Stimulated activated CD8-positive, alpha-beta memory T cell treated with anti-CD3 and anti-CD28 coated beads, Interleukin-2, amount 100 ng/mL, for 1 hour (primary cell): ENCODE data around the gene ZNF30.
"Not testable (repeated sequence)": the region's sequence is repeated elsewhere in the genome, so short reads cannot be mapped to it uniquely, and the experiment has no call there.

Source experiments
- DNase-seq, 2 donors: peaks; one replicate each; pipeline ENCODE4 v3.0.0-alpha.2; 2020; ENCODE audit warnings: low read depth in 2 of 2

The ZNF30 gene

DNA sequence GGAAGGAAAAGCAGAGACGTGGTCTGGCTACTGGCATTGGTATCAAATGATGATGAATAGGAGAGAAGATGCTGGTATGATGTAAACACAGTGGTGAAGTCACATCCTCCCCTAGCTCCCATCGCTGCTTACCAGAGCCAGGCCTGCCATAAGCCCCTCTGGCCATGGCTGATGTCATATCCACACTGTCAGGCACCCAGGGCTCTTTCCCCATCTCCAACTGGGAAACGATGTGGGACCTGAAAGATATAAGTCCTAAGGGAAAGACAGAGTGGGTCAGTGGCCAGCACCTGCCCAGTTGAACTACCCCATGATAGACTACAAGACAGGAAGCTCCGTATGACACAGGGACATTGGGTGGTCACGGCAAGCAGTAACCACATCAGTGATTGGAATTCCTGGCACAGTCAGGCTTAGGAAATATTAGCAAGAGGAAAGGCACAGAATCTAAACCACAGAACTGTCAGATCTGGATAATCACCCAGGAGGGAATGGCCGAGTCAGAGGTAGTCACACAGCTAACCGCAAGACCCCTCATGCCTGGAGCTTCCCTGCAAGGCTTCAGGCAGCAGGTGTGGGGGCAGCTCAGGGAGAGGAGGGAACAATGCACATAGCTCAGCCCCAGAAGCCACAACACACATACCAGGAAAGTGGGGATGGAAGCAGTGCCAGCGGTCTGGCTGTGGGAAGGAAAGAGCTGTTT, 33.6 kb downstream of the ZNF30 start:
- no peak for DNase-seq

DNA sequence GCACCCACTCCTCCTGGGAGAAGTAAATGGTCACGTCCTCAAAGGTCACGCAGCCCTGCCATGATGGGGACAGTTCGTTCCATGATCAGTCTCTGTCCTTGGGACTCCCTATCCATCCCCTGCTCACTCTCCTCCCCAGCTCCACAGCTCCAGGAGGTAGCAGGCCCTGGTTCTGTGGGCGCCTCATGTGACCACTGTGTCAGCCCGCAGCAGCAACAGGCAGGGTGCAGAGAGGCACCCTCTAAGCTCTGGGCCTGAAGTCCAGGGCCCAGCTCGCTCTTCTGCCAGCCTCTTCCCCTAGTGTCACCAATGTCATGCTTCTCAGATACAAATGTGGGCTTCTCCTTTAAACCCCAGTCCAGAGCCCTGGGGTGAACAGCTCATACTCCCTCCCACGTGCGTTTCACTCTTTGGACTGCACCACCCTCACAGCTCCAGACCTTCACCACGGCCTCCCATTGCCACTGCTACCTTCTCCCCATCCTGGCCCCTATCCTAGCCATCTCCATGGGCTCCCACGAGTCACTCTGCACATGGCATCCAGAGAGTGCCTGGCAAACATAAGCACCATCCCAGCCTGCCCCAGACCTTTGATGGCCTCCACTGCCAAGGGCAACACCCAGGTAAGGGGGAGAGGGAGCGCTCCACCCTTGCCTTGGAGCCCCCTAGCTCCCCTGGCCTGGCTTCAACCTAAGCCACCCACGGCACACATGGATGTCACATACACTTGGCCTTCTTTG, 34.4 kb downstream of the ZNF30 start:
- no peak for DNase-seq

DNA sequence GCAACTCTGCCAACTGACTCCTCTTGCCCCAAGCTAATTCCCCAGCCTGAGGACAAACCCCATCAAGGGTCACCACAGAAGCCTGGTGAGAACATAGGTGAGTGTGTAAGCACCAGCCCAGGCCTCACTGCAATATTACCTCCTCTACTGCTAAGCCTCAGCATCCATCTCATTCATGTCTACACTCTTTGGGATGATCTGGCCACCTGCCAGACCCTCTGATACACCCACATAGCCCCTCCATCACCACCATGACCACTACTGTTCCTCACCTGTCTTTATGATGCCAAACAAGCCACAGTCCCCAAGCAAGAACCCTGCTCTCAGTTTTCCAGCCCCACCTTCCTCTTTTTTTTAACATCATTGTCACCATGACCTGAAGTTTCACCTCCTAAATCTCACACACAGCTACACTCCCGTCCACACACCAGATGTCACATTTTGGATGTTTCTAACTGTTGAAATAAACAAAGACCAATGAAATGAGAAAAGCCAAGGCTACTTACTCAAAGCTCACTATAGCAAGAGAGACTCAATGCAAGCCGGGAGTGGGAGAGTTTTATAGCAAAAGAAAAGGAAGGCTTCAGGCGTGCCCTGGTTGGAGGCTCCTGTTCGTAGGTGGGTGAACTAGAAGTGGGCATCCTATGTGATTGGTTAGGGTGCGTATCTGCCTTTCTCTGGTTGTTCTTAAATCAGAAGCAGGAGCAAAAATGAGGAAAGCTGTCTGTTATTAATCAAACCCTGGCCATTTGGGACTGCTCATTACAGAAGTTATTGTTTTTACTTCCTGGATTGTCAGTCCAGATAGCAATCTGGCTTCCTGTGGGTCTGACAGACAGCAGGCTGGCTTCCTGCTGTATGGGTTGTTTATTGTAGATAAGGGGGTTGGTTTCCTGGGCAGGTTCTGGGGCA, 35.3 kb downstream of the ZNF30 start:
- no peak for DNase-seq

DNA sequence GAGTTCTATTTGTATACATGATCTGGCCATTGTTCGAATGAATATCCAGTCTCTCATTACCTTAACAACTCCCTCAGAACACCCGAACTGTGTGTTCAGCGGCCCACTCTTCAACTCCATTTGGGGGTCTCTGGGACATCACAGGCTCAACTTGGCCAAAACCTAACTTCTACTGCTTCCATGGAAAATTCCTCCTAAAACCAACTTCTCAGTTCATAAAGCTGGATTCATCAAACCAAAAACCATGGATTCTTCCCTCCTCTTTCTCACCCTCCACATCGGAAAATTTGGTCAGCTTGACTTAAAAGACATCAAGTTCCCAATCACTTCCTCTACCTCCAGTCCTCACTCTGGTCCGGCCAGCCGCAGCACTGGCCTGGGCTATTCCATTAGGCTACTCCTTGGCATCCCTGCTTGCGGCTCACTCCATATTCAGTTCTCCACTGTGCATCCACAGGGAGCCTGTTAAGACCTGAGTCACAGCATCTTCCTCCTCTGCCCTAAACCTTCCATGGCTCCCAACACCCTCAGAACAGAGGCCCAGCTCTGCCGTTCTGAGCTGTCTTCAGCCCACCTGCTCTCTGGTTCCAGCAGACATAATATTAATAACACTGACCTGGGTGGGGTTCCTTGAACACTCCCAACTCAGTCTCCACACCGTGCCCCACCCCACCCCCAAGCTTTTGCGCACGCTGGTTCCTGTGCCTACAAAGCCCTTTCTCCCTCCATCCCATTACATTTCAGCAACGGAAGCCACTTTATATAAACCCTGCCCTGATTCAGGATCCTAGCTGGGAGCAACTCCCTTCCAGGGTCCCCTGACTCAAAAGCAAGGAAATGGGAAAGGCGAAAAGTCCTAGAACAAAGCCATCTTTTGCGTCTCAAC, 36.2 kb downstream of the ZNF30 start:
- DNase-seq: no peak

DNA sequence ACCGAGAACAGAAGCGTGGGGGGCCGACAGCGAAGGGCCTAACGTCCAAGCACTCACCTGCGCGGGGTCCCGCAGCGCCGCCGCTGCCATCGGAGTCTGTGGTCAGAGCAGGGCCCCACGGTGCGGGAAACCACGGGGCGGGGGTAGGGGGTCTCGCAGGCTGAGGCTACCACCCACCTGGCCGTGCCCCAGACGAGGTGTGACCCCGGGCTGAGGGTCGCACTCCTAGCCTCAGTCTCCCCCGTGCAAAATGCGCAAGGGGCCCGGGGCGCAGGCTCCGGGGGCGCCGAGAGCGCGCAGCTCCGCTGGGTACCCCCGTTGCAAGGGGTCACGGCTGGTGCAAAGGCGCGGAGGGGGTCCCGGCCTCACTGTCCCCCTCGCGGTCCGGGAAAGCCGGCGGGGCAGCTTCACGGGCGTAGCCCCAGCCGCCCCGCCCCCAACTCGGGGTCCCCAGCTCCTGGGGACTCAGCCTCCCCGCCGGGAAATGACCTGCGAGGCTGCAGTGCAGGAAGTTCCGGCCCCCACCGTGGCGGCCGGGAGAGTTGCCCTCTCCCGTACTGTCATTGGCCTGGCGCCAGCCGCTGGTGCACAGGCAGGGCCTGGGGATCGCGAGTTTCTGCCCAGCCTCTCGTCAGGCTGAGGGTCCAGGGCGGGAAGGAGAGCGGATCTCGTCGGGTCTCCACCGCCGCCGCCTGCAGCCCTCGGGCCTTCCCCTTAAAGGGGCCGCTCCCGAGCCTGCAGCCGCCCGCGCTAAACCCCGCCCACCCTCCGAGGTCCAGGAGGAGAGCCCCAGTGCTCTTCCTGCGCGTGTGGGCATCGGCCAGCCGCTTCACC, 37.1 kb downstream of the ZNF30 start, which contains the start of gene ZNF792:
TSS of gene ZNF792 (minus strand) at position 657 of the 834 bp plus-strand sequence. CDS start at position 90, 567 bp downstream.
- DNase-seq: peak in 1 of 2 donors; percentile 21

DNA sequence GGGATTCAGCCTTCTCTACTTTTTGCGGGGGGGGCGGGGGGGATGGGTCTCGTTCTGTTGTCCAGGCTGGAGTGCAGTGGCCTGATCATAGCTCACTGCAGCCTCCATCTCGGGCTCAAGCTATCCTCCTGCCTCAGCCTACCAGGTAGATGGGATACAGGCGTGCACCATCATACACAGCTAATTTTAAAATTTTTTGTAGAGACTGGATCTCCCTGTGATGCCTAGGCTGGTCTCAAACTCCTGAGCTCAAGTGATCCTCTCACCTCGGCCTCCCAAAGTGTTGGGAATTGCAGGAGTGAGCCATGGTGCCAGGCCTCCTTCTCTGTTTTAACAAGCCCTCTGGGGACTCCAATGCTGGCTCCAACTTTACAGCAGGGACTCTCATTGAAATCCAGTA, 37.9 kb downstream of the ZNF30 start:
- no peak for DNase-seq

DNA sequence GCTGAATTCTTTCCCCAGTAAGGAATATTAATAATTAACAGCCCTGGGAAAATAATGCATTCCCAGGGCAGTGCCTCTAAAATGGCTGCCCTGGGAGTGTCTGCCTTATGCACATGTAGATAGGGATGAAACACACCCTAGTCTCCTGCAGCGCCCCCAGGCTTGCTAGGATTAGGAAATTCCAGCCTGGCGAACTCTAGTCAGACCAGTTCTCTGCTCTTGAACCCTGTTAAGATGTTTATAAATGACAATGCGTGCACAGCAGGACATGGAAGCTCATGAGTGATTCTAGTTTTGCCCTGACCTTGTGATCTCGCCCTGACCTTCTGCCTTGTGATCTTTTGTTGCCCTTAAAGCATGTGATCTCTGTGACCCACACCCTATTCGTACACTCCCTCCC, 38.8 kb downstream of the ZNF30 start:
- DNase-seq: not testable (repeated sequence)

DNA sequence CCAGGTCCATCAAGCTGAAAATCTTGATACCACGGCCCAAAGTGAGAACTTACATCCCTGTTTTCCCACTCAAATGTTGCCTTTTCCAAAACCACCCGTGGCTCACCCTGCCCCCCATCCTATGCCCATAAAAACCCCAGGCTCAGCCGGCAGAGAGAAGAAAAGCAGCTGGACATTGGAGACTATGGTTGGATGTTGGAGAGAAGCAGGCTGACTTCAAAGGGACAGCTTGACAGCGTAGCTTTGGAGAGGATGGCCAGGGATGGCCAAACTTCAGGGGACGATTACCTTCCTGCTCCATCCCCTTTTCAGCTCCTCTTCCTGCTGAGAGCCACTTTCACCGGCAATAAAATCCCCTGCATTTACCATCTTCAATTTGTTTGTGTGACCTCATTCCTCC, 40.8 kb downstream of the ZNF30 start:
- no peak for DNase-seq

DNA sequence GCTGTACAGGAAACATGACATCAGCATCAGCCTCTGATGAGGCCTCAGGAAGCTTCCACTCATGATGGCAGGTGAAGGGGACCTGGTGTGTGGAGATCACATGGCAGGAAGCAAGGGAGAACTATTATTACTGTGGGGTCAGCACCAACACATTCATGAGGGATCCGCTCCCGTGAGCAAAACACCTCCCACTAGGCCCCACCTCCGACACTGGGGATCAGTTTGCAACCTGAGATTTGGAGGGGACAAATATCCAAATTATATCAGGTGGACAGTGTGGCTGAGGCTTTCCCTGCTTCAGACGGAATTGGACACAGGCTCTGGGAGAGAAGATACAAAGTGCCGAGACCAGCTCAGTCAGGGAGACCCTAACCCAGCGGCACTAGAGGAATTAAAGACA, 43.0 kb downstream of the ZNF30 start:
- no peak for DNase-seq

DNA sequence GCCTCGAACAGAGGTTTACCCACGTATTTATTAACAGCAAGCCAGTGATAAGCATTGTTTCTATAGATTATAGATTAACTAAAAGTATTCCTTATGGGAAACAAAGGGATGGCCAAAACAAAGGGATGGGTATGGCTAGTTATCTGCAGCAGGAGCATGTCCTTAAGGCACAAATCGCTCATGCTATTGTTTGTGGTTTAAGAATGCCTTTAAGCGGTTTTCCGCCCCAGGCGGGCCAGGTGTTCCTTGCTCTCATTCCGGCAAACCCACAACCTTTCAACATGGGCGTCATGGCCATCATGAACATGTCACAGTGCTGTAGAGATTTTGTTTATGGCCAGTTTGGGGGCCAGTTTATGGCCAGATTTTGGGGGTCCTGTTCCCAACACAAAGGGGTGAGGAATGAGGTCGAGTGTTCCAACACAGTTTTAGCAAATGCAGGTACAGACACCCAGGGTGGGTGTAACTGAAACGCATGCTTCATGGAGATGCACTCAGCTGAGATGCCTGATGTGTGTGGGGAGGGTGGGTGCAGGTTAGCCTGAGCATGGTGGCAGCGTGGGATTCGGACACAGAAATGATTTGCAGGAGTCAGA, 43.6 kb downstream of the ZNF30 start:
- DNase-seq: not testable (repeated sequence)

DNA sequence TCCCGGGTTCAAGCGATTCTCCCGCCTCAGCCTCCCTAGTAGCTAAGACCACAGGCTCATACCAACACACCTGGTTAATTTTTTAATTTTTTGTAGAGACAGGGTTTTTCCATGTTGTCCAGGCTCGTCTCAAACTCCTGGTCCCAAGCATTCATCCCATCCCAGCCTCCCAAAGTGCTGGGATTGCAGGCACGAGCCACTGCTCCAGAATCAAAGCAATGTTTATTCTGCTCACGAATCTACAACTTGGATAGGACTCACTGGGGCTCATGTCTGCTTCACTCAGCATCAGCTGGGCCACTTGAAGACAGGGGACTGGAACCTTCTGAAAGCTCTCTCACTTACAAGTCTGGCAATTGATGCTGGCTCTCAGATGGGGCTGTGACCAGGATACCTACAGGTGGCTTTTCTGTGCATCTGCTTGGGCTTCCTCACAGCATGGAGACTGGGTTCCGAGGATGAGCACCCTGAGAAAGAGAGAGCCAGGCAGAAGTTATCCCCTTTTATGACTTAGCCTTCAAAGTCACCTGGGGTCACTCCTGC, 45.5 kb downstream of the ZNF30 start:
- DNase-seq: no peak

DNA sequence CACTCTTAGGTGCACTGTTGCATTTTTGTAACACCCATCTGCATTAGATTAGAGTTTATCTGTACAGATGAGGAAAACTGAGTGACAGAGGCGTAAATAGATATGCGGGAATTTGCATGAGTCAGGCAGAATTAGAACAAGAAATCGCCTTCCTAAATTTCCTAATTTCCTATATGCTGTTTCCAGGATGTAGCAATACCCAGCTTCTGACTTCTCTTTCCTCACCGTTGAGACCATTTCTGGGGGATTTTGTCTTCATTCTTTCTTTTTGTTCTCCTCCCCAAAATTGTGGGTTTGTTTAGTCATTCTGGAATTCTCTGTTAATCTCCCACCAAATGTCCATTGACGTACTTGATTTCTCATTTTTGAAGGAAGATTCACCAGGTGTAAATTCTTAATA, 47.9 kb downstream of the ZNF30 start:
- DNase-seq: no peak

DNA sequence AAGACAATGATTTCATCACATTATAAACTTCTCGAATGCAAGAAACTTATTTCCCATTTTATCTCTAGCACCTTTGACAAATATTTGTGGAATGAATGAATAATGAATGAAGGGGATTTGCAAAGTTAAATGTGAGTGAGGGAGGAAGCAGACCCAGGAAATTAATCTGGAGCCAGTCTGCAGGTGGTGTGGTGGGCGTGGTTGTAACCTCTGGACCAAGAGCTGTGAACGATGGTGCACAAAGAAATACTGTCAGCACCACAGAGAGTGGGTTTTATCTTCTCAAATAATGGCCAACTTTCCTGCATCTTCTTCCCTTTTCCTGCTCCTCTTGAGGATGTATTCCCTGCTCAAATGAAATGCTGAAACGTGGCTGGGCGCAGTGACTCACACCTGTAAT, 48.4 kb downstream of the ZNF30 start:
- DNase-seq: no peak

DNA sequence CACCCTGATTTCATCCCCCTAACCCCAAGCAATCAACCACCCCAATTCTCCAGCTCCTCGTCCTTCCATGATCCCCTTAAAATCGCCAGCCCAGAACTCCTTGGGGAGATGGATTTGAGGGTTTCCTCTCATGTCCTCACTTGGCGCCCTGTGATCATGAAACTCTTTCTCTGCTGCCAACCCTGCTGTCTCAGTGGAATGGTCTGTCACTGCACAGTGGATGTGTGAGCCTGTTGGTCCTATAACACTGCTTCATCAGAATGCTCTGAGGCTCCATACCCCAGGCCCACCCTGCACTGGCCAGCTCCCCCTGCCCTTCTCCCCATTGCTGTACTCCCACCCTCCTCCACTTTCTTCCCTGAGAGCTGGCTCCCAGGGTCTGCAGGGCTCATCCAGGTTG, 49.9 kb downstream of the ZNF30 start:
- DNase-seq: no peak

DNA sequence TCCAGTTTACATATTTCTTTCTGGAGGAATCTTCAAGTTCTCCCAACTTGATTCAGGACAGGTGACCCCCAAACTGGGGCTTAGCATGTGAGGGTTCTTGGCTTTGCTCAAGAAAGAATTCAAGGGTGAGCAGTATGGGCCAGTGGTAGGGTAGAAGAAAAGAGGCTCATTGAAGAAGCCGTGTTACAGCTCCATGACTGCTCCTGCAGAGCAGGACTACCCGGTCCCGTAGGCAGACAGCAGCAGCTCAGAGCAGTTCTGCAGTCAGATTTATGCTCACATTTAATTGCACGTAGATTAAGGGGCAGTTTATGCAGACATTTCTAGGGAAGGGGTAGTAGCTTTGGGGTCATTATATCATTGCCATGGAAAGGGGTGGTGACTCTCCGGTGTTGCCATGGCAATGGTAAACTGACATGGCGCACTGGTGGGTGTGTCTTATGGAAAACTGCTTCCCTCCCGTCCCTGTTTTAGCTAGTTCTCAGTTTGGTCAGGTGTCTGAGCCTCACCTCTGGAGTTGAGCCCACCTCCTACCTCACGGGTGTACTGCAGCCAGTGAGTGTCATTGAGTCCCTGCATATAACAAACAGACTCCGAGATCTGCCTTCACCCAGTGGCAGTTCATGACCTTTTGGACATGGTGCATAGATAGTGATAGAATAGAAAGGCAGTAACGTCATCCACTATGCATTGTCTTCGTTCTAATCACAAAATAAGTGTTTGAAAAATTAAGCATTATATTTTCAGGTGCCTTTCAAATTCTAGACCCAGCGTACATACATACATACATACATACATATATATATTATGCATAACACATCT, 53.3 kb downstream of the ZNF30 start:
- no peak for DNase-seq

DNA sequence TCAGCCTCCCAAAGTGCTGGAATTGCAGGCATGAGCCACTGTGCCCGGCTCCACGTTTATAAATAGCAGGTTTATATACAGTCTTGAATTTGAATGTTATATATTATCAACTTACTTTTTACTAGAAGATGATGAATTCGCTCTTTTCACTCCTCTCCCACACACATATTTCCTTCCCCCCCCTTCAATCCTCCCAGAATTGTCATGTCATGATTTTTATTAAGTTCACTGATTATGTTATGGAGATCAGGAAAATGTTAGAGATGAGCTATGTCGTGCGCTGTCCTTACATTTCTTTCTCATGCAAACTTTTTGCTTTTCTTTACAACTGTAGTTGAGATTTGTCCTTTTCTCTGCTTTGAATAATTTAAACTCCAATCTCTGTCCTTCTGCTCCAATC, 55.6 kb downstream of the ZNF30 start:
- DNase-seq: no peak

DNA sequence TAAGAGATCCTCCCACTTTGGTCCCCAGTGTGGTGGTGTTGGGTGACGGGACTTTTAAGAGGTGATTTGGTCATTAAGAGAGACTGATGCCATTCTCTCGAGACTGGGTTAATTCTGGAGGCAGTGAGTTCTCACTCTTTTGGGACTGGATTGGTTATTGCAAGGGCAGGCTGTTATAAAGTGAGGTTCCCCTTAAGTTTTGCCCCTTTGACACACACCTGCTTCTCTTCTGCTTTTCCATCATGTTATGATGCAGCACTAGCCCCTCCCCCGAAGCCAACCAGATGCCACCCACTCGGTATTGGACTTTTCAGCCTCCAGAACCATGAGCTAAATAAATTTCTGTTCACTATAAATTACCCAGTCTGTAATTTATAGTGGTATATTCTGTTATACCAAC, 57.1 kb downstream of the ZNF30 start:
- DNase-seq: no peak

DNA sequence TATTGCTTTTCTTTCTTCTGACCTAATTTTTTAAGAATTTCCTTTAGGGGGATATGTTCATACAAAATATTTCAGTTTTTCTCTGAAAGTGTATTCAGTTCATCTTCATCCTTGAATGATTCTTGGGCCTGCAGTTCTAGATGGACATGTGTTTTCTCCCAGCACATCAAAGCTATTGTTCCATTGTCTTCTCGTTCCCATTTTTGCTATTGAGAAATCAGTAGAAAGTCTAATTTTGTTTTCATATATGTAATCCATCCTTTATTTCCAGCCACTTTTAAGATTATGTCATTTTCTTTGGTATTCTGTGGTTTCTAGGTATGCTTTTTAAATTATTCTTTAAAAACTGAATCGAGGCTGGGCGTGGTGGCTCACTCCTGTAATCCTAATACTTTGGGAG, 57.6 kb downstream of the ZNF30 start:
- DNase-seq: no peak
